Right atrium auricular region (tissue), 2 donors: ENCODE measurements around the gene E2F1. TPM values are rescaled to one million over a fixed set of nuclear protein-coding genes. Genes with fewer than 3 reads are reported as not detected.

Experiments
- DNase-seq: peaks from one replicate; pipeline ENCODE4 v3.0.0-alpha.2; 2019; ENCODE audit warnings: low spot score
- H3K27ac ChIP-seq, 2 donors: fragments of 200-600 bp; sonication (generic); 1 replicate in 1 of 2; 2 replicates in 1 of 2; pipeline ENCODE4 v1.5.1; 2016 to 2019
- H3K27me3 ChIP-seq, 2 donors: fragments of 200-600 bp; sonication (generic); one replicate each; pipeline versions ENCODE4 v1.5.1 to v1.6.0; 2017 to 2019
- H3K36me3 ChIP-seq: fragments of 200-600 bp; sonication (generic); one replicate; pipeline ENCODE4 v1.5.1; 2016
- H3K4me1 ChIP-seq, 2 donors: fragments of 200-600 bp; sonication (generic); one replicate each; pipeline versions ENCODE4 v1.5.1 to v1.6.0; 2017 to 2019
- H3K4me3 ChIP-seq, 2 donors: fragments of 200-600 bp; sonication (generic); 1 replicate in 1 of 2; 2 replicates in 1 of 2; pipeline ENCODE4 v1.5.1; 2017 to 2019; ENCODE audit warnings: mild to moderate bottlenecking in 1 of 2, moderate library complexity in 1 of 2
- H3K9me3 ChIP-seq, 2 donors: fragments of 200-600 bp; sonication (generic); one replicate each; pipeline ENCODE4 v1.5.1; 2019
- CTCF ChIP-seq, 2 donors: fragments of 200-600 bp; sonication (generic); IDR thresholded peaks; one replicate each; pipeline ENCODE4 v1.5.1; 2019; ENCODE audit warnings: antibody characterized with exemption in 2 of 2
- total RNA-seq, 2 donors: library from RNA; depleted of rRNA; stranded (reverse); fragments of >200 nt; gene quantifications; one replicate each; pipeline ENCODE4 v1.1.0, GENCODE V29; 2016

E2F1 gene
- total RNA-seq, 2 donors from 2014 or later, result 0.31 to 0.33 TPM

- Histone ChIP-seq H3K9me3 (no peaks in the 10 kb centered on the region), H3K36me3 (peaks cover 14% of the 10 kb centered on the region), H3K27ac (no peak overlapping the region), H3K27me3 (no peaks in the 10 kb centered on the region), H3K4me3 (no peak overlapping the region), H3K4me1 (peaks cover 0 to 19% of the 10 kb centered on the region in 2 donors)
- TF ChIP-seq CTCF (IDR thresholded peaks at IDR 0.05), result no peak
- no peak for DNase-seq
Measured at GRCh38 chr20:33660685-33661058, 25.5 kb downstream of the E2F1 start.

DNA sequence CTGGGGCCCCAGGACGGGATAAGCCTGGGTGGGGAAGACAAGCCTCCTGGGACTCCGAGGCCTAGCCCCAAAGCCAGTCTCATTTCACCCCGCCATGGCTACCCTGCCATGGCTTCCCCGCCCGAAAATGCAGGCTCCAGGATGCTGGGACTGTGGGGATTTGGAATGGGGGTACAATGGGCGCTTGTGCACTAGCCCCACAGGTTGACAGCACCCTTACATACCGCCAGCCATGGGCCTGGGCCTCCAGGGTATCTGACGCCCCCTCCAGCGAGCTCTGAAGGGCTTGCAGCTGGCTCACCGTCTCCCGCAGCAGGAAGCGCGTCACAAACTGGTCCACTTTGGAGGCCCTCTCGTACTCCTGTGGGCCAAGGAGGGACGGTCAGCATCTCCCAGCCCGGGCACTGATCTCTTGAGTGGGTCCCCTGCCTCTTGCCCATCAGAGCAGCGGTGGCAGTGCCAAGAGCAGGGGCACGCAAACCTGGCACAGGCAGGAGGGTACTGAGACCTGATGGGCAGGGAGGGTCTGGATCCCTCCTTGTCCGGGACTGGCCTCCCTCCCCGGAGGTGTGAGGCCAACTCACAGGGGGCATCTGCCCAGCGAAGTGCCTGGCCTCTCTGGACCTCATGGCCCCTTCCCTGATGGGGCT lies 26.0 kb downstream of the E2F1 start:
- H3K9me3 ChIP-seq, result no peaks in the 10 kb centered on the region
- TF ChIP-seq CTCF (IDR thresholded peaks at IDR 0.05), result no peak
- DNase-seq, result no peak
- peaks cover 14% of the 10 kb centered on the region for H3K36me3 ChIP-seq
- peaks cover 0 to 18% of the 10 kb centered on the region in 2 donors for H3K4me1 ChIP-seq
- H3K4me3 ChIP-seq, result no peak overlapping the region
- no peak overlapping the region for H3K27ac ChIP-seq
- H3K27me3 ChIP-seq, result no peaks in the 10 kb centered on the region

GRCh38 chr20:33659341-33660034 lies 26.7 kb downstream of the E2F1 start:
- H3K27me3 ChIP-seq, result no peaks in the 10 kb centered on the region
- no peak for DNase-seq
- peaks cover 14% of the 10 kb centered on the region for H3K36me3 ChIP-seq
- H3K4me3 ChIP-seq, result no peak overlapping the region
- H3K27ac ChIP-seq, result no peak overlapping the region
- H3K4me1 ChIP-seq, result peaks cover 0 to 16% of the 10 kb centered on the region in 2 donors
- TF ChIP-seq CTCF (IDR thresholded peaks at IDR 0.05), result no peak
- no peaks in the 10 kb centered on the region for H3K9me3 ChIP-seq

DNA sequence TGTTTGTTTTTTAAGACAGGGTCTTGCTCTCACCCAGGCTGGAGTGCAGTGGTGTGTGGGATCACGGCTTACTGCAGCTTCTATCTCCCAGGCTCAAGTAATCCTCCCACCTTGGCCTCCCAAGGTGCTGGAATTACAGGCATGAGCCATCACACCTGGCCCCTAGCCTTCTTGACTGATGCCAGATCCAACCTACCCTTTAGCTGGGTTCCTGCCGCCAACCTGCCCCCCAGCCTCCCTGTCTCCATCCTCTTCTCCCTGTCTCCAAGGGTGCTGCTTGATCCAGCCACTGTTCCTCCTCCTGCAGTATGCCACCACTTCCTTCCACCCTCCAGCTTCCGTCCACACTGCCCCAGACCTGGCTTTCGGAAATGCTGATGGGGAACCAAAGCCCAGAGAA lies 27.3 kb downstream of the E2F1 start:
- no peak for TF ChIP-seq CTCF (IDR thresholded peaks at IDR 0.05)
- peaks cover 0 to 11% of the 10 kb centered on the region in 2 donors for H3K4me1 ChIP-seq

DNA sequence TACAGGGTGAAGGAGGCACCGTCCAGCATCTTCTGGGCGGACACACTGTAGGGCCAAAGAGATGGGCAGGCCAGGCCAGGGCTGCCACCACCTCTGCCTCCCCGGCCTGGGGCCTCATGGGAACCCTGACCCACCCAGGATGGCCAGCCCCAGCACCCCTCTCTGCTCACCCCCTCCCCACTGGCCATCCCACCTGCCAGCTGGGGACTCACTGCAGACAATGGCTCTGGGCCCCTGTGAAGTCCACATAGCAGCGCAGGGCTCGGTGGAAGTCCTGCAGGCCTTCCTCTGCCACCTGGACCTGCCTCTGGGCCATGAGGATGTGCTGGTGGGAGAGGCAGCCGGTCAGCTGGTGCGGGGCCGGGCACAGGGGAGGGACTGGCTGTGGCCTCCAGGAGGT lies 27.7 kb downstream of the E2F1 start:
- Histone ChIP-seq H3K4me1 (peaks cover 0 to 11% of the 10 kb centered on the region in 2 donors), H3K4me3 (no peak overlapping the region), H3K27ac (no peak overlapping the region), H3K27me3 (no peaks in the 10 kb centered on the region), H3K9me3 (no peaks in the 10 kb centered on the region), H3K36me3 (peaks cover 14% of the 10 kb centered on the region)
- no peak for DNase-seq
- TF ChIP-seq CTCF (IDR thresholded peaks at IDR 0.05), result no peak

More for the DNA sequence above, 27.3 kb downstream of the E2F1 start:
- Histone ChIP-seq H3K36me3 (peaks cover 14% of the 10 kb centered on the region), H3K27ac (no peak overlapping the region), H3K27me3 (no peaks in the 10 kb centered on the region), H3K4me3 (no peak overlapping the region), H3K9me3 (no peaks in the 10 kb centered on the region)
- DNase-seq, result no peak
